Measurements from ENCODE around the gene COL13A1. TPM values are rescaled to one million over a fixed set of nuclear protein-coding genes. Genes with fewer than 3 reads are reported as not detected.

COL13A1 gene
- total and polyA plus RNA-seq, 5 donors = 4.4 to 13.7 (median 8.5) TPM

- no peaks in the 10 kb centered on the region for H3K9me3 ChIP-seq (ENCODE audit: control insufficient read depth, low read length)
- DNase-seq (no peak), ATAC-seq (no peak)
- WGBS = 75% methylated on average over 8 of the region's 8 CpGs
- H3K27ac ChIP-seq (ENCODE audit: low read length) = no peak overlapping the region
- no peaks in the 10 kb centered on the region for H3K27me3 ChIP-seq (ENCODE audit: control insufficient read depth, insufficient read depth)
- no peaks in the 10 kb centered on the region for H3K4me1 ChIP-seq (ENCODE audit: control insufficient read depth, insufficient read depth, low read length)
- H3K4me3 ChIP-seq (ENCODE audit: low read length) = no peak overlapping the region
- intact Hi-C loops (cut with DNase I) = no loop called here
Measured at GRCh38 chr10:69949770-69950169, 148.1 kb downstream of the COL13A1 start.

GRCh38 chr10:69951658-69952057 lies 150.0 kb downstream of the COL13A1 start:
- Histone ChIP-seq H3K27me3 (ENCODE audit: control insufficient read depth, insufficient read depth) (no peaks in the 10 kb centered on the region), H3K4me3 (ENCODE audit: low read length) (no peak overlapping the region), H3K4me1 (ENCODE audit: control insufficient read depth, insufficient read depth, low read length) (no peaks in the 10 kb centered on the region), H3K9me3 (ENCODE audit: control insufficient read depth, low read length) (no peaks in the 10 kb centered on the region), H3K27ac (ENCODE audit: low read length) (no peak overlapping the region)
- ATAC-seq = no peak
- no peak for DNase-seq
- 80% methylated on average over 3 of the region's 3 CpGs for whole genome bisulfite sequencing
- intact Hi-C loops (cut with DNase I) = no loop called here

GRCh38 chr10:69952069-69952800 lies 150.5 kb downstream of the COL13A1 start:
- Histone ChIP-seq H3K9me3 (ENCODE audit: control insufficient read depth, low read length) (no peaks in the 10 kb centered on the region), H3K4me1 (ENCODE audit: control insufficient read depth, insufficient read depth, low read length) (no peaks in the 10 kb centered on the region), H3K27me3 (ENCODE audit: control insufficient read depth, insufficient read depth) (no peaks in the 10 kb centered on the region), H3K27ac (ENCODE audit: low read length) (no peak overlapping the region), H3K4me3 (ENCODE audit: low read length) (no peak overlapping the region)
- DNase-seq = no peak
- intact Hi-C loops (cut with DNase I) = no loop called here
- 61% methylated on average over 6 of the region's 6 CpGs for WGBS
- ATAC-seq = no peak

GRCh38 chr10:69952821-69953221 lies 151.1 kb downstream of the COL13A1 start:
- no peak overlapping the region for H3K27ac ChIP-seq (ENCODE audit: low read length)
- no peaks in the 10 kb centered on the region for H3K9me3 ChIP-seq (ENCODE audit: control insufficient read depth, low read length)
- ATAC-seq (no peak), DNase-seq (no peak)
- intact Hi-C loops (cut with DNase I) = no loop called here
- H3K4me1 ChIP-seq (ENCODE audit: control insufficient read depth, insufficient read depth, low read length) = no peaks in the 10 kb centered on the region
- H3K27me3 ChIP-seq (ENCODE audit: control insufficient read depth, insufficient read depth) = no peaks in the 10 kb centered on the region
- 59% methylated on average over 5 of the region's 5 CpGs for WGBS
- no peak overlapping the region for H3K4me3 ChIP-seq (ENCODE audit: low read length)

- no peak overlapping the region for H3K27ac ChIP-seq (ENCODE audit: low read length)
- no peak for ATAC-seq
- no peak for DNase-seq
- H3K4me3 ChIP-seq (ENCODE audit: low read length) = no peak overlapping the region
- intact Hi-C loops (cut with DNase I) = no loop called here
- H3K4me1 ChIP-seq (ENCODE audit: control insufficient read depth, insufficient read depth, low read length) = no peaks in the 10 kb centered on the region
- no peaks in the 10 kb centered on the region for H3K9me3 ChIP-seq (ENCODE audit: control insufficient read depth, low read length)
- WGBS = 82% methylated on average over 6 of the region's 6 CpGs
- H3K27me3 ChIP-seq (ENCODE audit: control insufficient read depth, insufficient read depth) = no peaks in the 10 kb centered on the region
Measured at GRCh38 chr10:69953851-69954250, 152.1 kb downstream of the COL13A1 start.

- Histone ChIP-seq H3K27ac (ENCODE audit: low read length) (no peak overlapping the region), H3K4me3 (ENCODE audit: low read length) (no peak overlapping the region), H3K9me3 (ENCODE audit: control insufficient read depth, low read length) (no peaks in the 10 kb centered on the region), H3K4me1 (ENCODE audit: control insufficient read depth, insufficient read depth, low read length) (no peaks in the 10 kb centered on the region), H3K27me3 (ENCODE audit: control insufficient read depth, insufficient read depth) (no peaks in the 10 kb centered on the region)
- no peak for ATAC-seq
- WGBS = 85% methylated on average over 10 of the region's 10 CpGs
- intact Hi-C loops (cut with DNase I) = no loop called here
- DNase-seq = no peak
Measured at GRCh38 chr10:69955211-69955805, 153.6 kb downstream of the COL13A1 start.

- no peak for ATAC-seq
- H3K4me3 ChIP-seq (ENCODE audit: low read length) = no peak overlapping the region
- no peak for DNase-seq
- no peaks in the 10 kb centered on the region for H3K4me1 ChIP-seq (ENCODE audit: control insufficient read depth, insufficient read depth, low read length)
- intact Hi-C loops (cut with DNase I) = no loop called here
- no peak overlapping the region for H3K27ac ChIP-seq (ENCODE audit: low read length)
- 89% methylated on average over 14 of the region's 14 CpGs for WGBS
- no peaks in the 10 kb centered on the region for H3K9me3 ChIP-seq (ENCODE audit: control insufficient read depth, low read length)
- H3K27me3 ChIP-seq (ENCODE audit: control insufficient read depth, insufficient read depth) = no peaks in the 10 kb centered on the region
Measured at GRCh38 chr10:69955897-69956740, 154.4 kb downstream of the COL13A1 start.

- H3K27me3 ChIP-seq (ENCODE audit: control insufficient read depth, insufficient read depth) = no peaks in the 10 kb centered on the region
- no peaks in the 10 kb centered on the region for H3K4me1 ChIP-seq (ENCODE audit: control insufficient read depth, insufficient read depth, low read length)
- ATAC-seq (no peak), DNase-seq (no peak)
- H3K4me3 ChIP-seq (ENCODE audit: low read length) = no peak overlapping the region
- H3K27ac ChIP-seq (ENCODE audit: low read length) = no peak overlapping the region
- intact Hi-C loops (cut with DNase I) = no loop called here
- H3K9me3 ChIP-seq (ENCODE audit: control insufficient read depth, low read length) = no peaks in the 10 kb centered on the region
- WGBS = 79% methylated on average over 7 of the region's 7 CpGs
Measured at GRCh38 chr10:69956741-69957230, 155.1 kb downstream of the COL13A1 start.

- no peak for ATAC-seq
- WGBS = 84% methylated on average over 7 of the region's 7 CpGs
- Histone ChIP-seq H3K4me1 (ENCODE audit: control insufficient read depth, insufficient read depth, low read length) (no peaks in the 10 kb centered on the region), H3K9me3 (ENCODE audit: control insufficient read depth, low read length) (no peaks in the 10 kb centered on the region), H3K27ac (ENCODE audit: low read length) (no peak overlapping the region), H3K4me3 (ENCODE audit: low read length) (no peak overlapping the region), H3K27me3 (ENCODE audit: control insufficient read depth, insufficient read depth) (no peaks in the 10 kb centered on the region)
- no peak for DNase-seq
- intact Hi-C loops (cut with DNase I) = no loop called here
Measured at GRCh38 chr10:69957241-69957885, 155.7 kb downstream of the COL13A1 start.

GRCh38 chr10:69957886-69958555 lies 156.3 kb downstream of the COL13A1 start:
- intact Hi-C loops (cut with DNase I) = no loop called here
- 89% methylated on average over 6 of the region's 6 CpGs for WGBS
- no peaks in the 10 kb centered on the region for H3K27me3 ChIP-seq (ENCODE audit: control insufficient read depth, insufficient read depth)
- no peaks in the 10 kb centered on the region for H3K4me1 ChIP-seq (ENCODE audit: control insufficient read depth, insufficient read depth, low read length)
- DNase-seq = no peak
- no peak overlapping the region for H3K27ac ChIP-seq (ENCODE audit: low read length)
- peak; percentile 28 to 45 for ATAC-seq
- H3K4me3 ChIP-seq (ENCODE audit: low read length) = no peak overlapping the region
- no peaks in the 10 kb centered on the region for H3K9me3 ChIP-seq (ENCODE audit: control insufficient read depth, low read length)
